HG02870 (cell line): ENCODE results near the gene DKK1.
"Not testable (repeated sequence)": the region's sequence is repeated elsewhere in the genome, so short reads cannot be mapped to it uniquely, and the experiment has no call there.

Source experiments
- ATAC-seq: cut with Tn5 transposase; IDR thresholded peaks from one replicate; pipeline ENCODE4 v1.9.1; 2021; ENCODE audit warnings: mild to moderate bottlenecking, moderate library complexity; ENCODE audit not compliant: unreplicated experiment

DKK1 gene

DNA sequence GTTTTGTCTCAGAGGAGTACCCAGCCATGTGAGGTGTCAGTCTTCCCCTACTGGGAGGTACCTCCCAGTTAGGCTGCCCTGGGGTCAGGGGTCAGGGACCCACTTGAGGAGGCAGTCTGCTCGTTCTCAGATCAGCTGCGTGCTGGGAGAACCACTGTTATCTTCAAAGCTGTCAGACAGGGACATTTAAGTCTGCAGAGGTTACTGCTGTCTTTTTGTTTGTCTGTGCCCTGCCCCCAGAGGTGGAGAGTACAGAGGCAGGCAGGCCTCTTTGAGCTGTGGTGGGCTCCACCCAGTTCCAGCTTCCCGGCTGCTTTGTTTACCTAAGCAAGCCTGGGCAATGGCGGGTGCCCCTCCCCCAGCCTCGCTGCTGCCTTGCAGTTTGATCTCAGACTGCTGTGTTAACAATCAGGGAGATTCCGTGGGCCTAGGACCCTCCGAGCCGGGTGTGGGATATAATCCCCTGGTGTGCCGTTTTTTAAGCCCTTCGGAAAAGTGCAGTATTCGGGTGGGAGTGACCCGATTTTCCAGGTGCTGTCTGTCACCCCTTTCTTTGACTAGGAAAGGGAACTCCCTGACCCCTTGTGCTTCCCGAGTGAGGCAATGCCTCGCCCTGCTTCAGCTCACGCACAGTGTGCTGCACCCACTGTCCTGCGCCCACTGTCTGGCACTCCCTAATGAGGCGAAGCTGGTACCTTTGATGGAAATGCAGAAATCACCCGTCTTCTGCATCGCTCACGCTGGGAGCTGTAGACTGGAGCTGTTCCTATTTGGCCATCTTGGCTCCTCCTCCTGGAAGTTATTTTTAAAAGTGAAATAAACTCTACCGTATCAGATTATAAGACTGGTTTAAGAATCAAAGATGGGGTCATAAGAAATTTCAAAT is 51.7 kb downstream of the DKK1 start:
- ATAC-seq: not testable (repeated sequence)
